ENCODE measurements around the gene KCTD15. TPM values are rescaled to one million over a fixed set of nuclear protein-coding genes. Genes with fewer than 3 reads are reported as not detected.

Gene KCTD15
- 10 to 100 TPM; 36.6 to 61.8 TPM for total RNA-seq
- 51.5 TPM for polyA plus RNA-seq (2013, experiment 1 of 2)
- polyA plus RNA-seq (2013, experiment 2 of 2) = 46.5 TPM
- long read RNA-seq, experiment 1, partial matches to known transcripts = 1 of 11 reads
- long read RNA-seq, experiment 1, other reads (novel, unspliced or antisense) = 6 of 11 reads
- long read RNA-seq, experiment 2, transcript KCTD15-207 (7 exons, 1,625 nt) = major isoform, 6 of 34 reads
- long read RNA-seq, experiment 2, partial matches to known transcripts = 6 of 34 reads
- long read RNA-seq, experiment 2, other reads (novel, unspliced or antisense) = 22 of 34 reads
- long read RNA-seq, experiment 3, transcript KCTD15-202 (6 exons, 2,555 nt) = minor isoform, 7 of 110 reads
- long read RNA-seq, experiment 3, transcript KCTD15-207 (7 exons, 1,625 nt) = major isoform, 36 of 110 reads
- long read RNA-seq, experiment 3, partial matches to known transcripts = 18 of 110 reads
- long read RNA-seq, experiment 3, other reads (novel, unspliced or antisense) = 46 of 110 reads
- long read RNA-seq, experiment 4, partial matches to known transcripts = 0 of 1 reads
- long read RNA-seq, experiment 4, other reads (novel, unspliced or antisense) = 1 of 1 reads

- H3K9me3 Mint-ChIP-seq = no peaks in the 10 kb centered on the region
- TF ChIP-seq CTCF (conservative IDR thresholded peaks at IDR 0.05) = no peak
- H3K27ac Mint-ChIP-seq = peak within 1 kb of the TSS; percentile 93
- Histone ChIP-seq H3K4me3 (ENCODE audit: low read length) (peak within 1 kb of the TSS; percentile 91), H3K27ac (ENCODE audit: low read depth, low read length) (peak within 1 kb of the TSS; percentile 98), H3K4me1 (ENCODE audit: control insufficient read depth, insufficient read depth, low read length) (peaks cover 19% of the 10 kb centered on the region), H3K9me3 (ENCODE audit: control insufficient read depth, low read length) (no peaks in the 10 kb centered on the region), H3K9ac (ENCODE audit: extremely low read depth, low read length, poor library complexity, severe bottlenecking) (peak within 1 kb of the TSS; percentile 75), H3K36me3 (ENCODE audit: control insufficient read depth, insufficient read depth, low read length) (peaks cover 23% of the 10 kb centered on the region), H3K27me3 (ENCODE audit: control insufficient read depth, insufficient read depth, low read length, poor library complexity, severe bottlenecking) (no peaks in the 10 kb centered on the region)
- peak; percentile 83 for DNase-seq
- H3K27me3 Mint-ChIP-seq (ENCODE audit: insufficient read depth) = peaks cover 4% of the 10 kb centered on the region
- peaks cover 18% of the 10 kb centered on the region for H3K36me3 Mint-ChIP-seq (ENCODE audit: low read depth)
- WGBS, 2 experiments (ENCODE audit: insufficient coverage in 1 of 2, insufficient read length in 1 of 2) = 0% methylated on average over 64 of the region's 92 CpGs; no CpG with 5 or more reads in 1 of the 2 experiments
- H3K4me3 Mint-ChIP-seq = peak within 1 kb of the TSS; percentile 84
- peaks cover 36% of the 10 kb centered on the region for H3K4me1 Mint-ChIP-seq
Observed at GRCh38 chr19:33796164-33796875, at the start of gene KCTD15. KCTD15 (plus strand) TSS chr19:33796870; CDS start chr19:33800455, 3,585 bp downstream.

GRCh38 chr19:33747273-33747672 is 49.4 kb upstream of the KCTD15 start:
- H3K9me3 Mint-ChIP-seq = no peaks in the 10 kb centered on the region
- no peak overlapping the region for H3K4me3 Mint-ChIP-seq
- WGBS, 2 experiments (ENCODE audit: insufficient coverage in 1 of 2, insufficient read length in 1 of 2) = 85 to 93% methylated on average over 2 to 3 of the region's 4 CpGs
- H3K27ac Mint-ChIP-seq = no peak overlapping the region
- Histone ChIP-seq H3K4me3 (ENCODE audit: low read length) (no peak overlapping the region), H3K27ac (ENCODE audit: low read depth, low read length) (no peak overlapping the region), H3K27me3 (ENCODE audit: control insufficient read depth, insufficient read depth, low read length, poor library complexity, severe bottlenecking) (no peaks in the 10 kb centered on the region), H3K4me1 (ENCODE audit: control insufficient read depth, insufficient read depth, low read length) (no peaks in the 10 kb centered on the region), H3K36me3 (ENCODE audit: control insufficient read depth, insufficient read depth, low read length) (no peaks in the 10 kb centered on the region), H3K9me3 (ENCODE audit: control insufficient read depth, low read length) (no peaks in the 10 kb centered on the region), H3K9ac (ENCODE audit: extremely low read depth, low read length, poor library complexity, severe bottlenecking) (no peak overlapping the region)
- no peak for TF ChIP-seq CTCF (conservative IDR thresholded peaks at IDR 0.05)
- no peaks in the 10 kb centered on the region for H3K4me1 Mint-ChIP-seq
- no peaks in the 10 kb centered on the region for H3K36me3 Mint-ChIP-seq (ENCODE audit: low read depth)
- H3K27me3 Mint-ChIP-seq (ENCODE audit: insufficient read depth) = no peaks in the 10 kb centered on the region
- DNase-seq = no peak

- no peaks in the 10 kb centered on the region for H3K27me3 Mint-ChIP-seq (ENCODE audit: insufficient read depth)
- H3K4me3 Mint-ChIP-seq = no peak overlapping the region
- Histone ChIP-seq H3K9ac (ENCODE audit: extremely low read depth, low read length, poor library complexity, severe bottlenecking) (no peak overlapping the region), H3K9me3 (ENCODE audit: control insufficient read depth, low read length) (no peaks in the 10 kb centered on the region), H3K4me3 (ENCODE audit: low read length) (no peak overlapping the region), H3K4me1 (ENCODE audit: control insufficient read depth, insufficient read depth, low read length) (no peaks in the 10 kb centered on the region), H3K27ac (ENCODE audit: low read depth, low read length) (no peak overlapping the region), H3K36me3 (ENCODE audit: control insufficient read depth, insufficient read depth, low read length) (no peaks in the 10 kb centered on the region), H3K27me3 (ENCODE audit: control insufficient read depth, insufficient read depth, low read length, poor library complexity, severe bottlenecking) (no peaks in the 10 kb centered on the region)
- H3K9me3 Mint-ChIP-seq = no peaks in the 10 kb centered on the region
- no peak for DNase-seq
- WGBS, 2 experiments (ENCODE audit: insufficient coverage in 1 of 2, insufficient read length in 1 of 2) = 94 to 100% methylated on average over 7 to 8 of the region's 8 CpGs
- no peaks in the 10 kb centered on the region for H3K4me1 Mint-ChIP-seq
- no peak for TF ChIP-seq CTCF (conservative IDR thresholded peaks at IDR 0.05)
- H3K36me3 Mint-ChIP-seq (ENCODE audit: low read depth) = no peaks in the 10 kb centered on the region
- no peak overlapping the region for H3K27ac Mint-ChIP-seq
Observed at GRCh38 chr19:33748231-33748630, 48.4 kb upstream of the KCTD15 start.
